Inflammatory macrophage treated with lipopolysaccharide for 1 hour (primary cell): Measurements from ENCODE around the gene APOO.

ENCODE experiments used
- DNase-seq, 2 donors: peaks; one replicate each; pipeline ENCODE4 v3.0.0-alpha.2; 2020 to 2022

APOO gene

DNA sequence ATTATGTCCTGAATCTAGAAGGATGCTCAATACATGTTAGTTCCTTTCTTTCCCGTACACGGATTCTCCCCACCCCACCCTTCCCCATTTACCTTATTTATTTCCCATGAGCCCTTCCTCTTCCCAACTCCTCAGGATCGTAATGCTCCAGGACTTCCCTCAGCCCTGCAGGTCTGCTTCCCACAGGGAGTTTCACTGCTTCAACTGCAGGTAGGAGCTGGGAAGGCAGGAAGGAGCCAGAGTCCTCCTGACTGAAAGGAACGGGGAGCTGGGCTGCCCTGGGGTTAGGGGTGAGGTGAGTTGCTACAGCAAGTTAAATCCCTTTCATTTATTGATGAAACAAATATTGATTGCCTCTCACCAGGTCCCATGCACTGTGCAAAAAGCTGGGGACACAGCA is 91.6 kb downstream of the APOO start:
- DNase-seq: no peak

DNA sequence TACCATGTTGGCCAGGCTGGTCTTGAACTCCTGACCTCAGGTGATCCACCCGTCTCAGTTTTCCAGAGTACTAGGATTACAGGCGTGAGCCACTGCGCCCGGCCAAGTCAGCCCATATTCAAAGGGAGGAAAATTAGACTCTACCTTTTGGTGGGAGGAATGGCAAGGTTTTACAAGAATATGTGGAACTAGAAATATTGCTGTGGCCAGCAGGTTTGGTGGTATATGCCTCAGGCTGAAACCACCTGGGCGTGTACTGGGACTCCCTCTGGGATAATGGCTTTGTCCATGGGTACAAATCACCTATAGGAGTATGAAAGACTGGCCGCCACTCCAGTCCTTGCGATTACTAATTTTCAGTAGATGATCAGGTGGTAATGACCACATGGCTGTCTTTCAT is 92.4 kb downstream of the APOO start:
- DNase-seq: no peak

DNA sequence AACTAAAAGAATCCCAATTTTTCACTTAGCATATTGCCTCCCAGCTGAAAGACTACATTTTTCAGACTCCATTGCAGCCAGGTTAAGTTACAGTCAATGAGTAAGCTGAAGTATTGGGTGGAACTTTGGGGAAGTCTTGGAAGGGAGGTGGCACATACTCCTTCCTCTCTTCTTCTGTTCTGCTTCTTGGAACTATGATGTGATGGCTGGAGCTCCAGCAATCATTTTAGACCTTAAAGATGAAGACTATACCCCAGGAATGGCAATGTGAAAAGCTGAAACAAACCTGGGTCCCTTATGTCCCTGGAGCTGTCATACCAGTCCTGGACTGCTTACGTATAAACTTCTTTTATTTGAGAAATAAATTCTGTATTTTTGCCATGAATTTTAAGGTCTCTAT is 93.9 kb downstream of the APOO start:
- no peak for DNase-seq

DNA sequence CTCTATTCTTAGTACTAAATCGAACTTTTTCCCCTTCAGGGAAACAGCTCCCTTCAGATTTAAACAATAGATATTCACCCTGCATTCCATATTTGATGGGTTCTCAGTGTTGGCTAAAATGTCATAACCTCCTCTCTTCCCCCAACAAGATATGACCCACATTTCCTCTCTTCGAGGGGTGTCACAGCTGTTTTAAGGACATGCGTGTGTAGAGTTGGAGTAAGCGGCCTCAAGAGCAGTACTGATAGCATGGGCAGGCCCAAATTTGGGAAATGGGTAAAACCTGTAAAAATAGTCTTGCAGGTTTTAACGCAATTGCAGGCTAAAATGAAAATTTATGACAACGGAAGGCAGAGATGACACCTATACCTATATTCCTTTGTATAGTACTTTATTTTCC is 96.1 kb downstream of the APOO start:
- DNase-seq: no peak

DNA sequence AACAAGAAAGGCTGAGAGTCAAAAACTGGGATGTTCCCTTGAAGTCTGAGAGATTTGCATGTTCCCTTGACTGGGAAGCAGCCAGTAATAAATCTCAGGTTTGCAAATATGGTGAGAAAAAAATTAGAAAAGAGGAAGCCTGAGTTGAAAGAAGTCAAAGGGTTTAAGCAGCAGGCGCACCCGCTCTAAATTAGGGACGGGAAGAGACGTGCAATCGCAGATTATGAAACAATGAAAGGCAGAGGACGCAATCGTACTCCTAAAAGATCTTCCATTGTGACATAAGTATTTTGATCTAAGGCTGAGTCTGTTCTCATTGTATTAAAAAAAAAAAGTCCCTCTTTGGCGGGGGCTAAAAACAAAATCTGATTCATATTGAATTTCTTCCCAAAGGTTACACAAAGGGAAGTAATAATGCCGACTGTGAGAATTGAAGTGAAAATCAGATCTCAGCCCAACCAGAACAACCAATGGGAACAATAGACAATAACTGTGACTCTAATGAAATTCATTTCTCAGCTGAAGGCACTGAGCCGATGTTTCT is 96.6 kb downstream of the APOO start:
- peak; percentile 85 to 93 for DNase-seq

DNA sequence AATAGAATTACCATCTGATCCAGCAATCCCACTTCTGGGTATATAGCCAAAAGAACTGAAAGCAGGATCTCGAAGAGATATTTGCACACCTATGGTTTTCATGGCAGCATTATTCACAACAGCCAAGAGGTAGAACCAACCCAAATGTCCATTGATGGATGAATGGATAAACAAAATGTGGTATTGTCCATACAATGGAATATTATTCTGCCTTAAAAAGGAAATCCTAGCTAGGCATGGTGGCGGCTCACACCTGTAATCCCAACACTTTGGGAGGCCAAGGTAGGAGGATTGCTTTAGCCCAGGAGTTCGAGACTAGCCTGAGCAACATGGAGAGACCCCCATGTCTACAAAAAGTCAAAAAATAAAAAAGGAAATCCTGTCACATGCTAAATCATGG is 97.5 kb downstream of the APOO start:
- DNase-seq: no peak

DNA sequence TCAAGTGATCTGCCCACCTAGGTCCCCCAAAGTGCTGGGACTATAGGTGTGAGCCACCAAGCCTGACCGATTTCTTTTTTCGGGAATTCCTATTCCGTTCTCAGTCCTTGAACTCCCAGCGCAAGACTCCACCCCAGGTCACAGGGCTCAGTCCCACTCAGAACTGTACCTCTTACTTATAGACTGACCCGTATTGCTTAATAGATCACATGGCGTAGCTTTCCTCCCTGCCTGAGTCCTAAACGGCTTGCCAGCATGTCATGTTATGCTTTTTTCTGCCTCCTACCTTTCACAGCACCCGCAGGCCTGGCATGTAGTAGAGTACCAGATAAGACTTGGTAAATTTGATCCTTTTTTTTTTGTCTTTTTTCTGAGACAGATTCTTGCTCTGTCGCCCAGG is 102.3 kb downstream of the APOO start:
- peak; percentile 58 to 86 for DNase-seq

DNA sequence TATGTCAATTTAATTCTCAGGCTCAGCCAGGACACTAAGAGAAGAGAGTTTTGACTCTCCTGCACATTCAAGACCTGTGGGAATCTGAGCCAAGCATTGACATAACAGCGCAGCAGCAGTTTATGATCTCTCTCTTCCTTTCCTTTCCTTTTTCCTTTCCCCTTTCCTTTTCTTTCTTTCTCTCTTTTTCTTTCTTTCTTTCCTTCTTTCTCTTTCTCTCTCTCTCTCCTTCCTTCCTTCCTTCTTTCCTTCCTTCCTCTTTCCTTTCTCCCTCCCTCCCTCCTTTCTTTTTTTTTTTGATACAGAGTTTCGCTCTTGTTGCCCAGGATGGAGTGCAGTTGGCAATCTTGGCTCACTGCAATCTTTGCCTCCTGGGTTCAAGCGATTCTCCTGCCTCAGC is 103.2 kb downstream of the APOO start:
- no peak for DNase-seq

DNA sequence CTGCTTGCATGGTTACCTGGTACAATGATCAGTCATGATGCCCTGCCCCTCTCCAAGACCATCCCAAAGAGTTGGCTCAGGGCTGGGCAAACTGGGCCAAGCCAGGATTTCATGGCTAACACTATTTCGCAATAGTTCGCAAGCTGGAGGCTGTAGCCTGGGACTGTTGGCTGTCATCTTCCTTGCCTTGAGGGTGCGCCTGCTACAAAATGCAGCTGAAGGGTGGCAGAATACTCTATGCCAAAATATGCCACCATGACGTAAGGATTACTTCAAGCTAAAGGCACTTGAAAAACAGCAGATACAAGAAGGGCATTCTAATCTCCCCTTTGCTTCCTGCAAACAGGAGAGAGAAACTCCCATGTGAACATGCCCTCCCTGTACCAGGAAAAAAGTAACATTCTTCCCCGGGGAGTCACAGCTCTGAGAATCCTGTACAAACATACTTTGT is 103.8 kb downstream of the APOO start:
- no peak for DNase-seq

DNA sequence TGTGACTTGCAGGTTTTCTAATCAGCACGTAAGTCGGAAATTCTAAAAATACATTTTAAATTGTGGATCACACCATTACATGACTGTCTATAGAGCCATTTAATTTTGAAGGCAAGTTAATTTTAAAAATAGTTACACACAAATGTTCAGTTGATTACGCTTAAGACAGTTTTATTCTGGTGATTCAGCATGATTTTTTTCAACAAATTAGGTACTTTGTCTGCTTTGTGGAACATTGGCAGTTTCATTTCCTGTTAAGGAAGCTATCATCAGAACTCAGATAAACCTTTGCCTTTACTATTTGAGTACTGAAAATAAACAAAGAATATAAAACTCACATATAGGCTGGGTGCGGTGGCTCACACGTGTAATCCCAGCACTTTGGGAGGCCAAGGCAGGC is 105.3 kb downstream of the APOO start:
- DNase-seq: peak in 1 of 2 donors; percentile 49

DNA sequence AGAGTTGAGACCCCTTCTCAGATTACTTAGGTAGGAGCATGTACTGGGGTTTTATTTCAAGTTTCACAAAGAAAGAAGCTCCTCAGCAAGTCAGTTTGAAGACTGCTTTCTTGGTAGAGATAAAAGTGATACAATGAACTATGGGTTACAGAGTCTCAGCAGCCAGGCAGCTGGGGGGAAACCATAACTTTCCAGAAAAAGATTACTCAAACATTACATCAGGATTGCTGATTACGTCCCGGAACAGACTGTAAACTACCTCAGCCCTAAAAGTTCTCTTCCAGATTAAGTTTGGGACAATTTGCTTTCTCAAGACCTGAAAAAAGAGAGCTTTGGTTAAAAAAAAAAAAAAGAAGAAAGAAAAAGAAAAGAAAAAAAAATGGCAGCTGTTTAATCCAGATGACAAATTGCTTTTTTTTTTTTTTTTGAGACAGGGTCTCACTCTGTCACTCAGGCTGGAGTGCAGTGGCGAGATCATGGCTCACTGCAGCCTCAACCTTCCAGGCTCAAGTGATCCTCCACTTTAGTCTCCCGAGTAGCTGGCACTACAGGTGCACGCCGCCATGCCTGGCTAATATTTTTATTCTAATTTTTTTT is 108.2 kb downstream of the APOO start:
- peak; percentile 44 to 74 for DNase-seq

DNA sequence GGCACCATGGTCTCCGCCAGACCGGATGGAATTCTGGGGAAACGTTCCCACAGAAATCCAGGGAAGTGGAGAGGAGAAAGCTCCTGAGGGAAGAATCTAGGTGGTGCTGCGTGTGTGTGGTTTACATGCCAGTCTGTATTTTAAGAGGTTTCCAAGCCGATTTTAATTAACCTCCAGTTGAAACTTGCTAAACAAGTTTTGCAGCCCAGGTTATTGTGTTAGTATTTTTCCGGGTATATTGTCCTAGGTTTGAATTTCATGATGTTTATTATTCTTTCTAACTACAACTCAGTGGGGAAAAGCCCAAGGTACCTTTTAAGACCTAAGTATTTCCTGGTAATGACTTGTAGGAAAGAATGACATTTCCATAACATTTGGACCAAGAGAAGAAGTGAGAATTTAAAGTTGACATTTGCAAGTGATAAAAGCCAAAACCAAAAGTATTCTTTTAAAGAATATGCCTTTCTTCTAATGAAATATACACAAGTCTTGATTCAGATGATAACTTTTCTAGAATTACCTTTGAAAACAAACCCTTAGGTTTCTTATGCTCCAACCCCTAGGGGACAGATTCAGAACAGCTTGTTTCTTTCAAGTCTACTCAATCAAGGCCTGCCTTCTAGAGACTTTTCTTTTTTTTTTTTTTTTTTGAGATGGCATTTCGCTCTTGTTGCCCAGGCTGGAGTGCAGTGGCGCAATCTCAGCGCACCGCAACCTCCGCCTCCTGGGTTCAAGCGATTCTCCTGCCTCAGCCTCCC is 110.2 kb downstream of the APOO start:
- DNase-seq: no peak

DNA sequence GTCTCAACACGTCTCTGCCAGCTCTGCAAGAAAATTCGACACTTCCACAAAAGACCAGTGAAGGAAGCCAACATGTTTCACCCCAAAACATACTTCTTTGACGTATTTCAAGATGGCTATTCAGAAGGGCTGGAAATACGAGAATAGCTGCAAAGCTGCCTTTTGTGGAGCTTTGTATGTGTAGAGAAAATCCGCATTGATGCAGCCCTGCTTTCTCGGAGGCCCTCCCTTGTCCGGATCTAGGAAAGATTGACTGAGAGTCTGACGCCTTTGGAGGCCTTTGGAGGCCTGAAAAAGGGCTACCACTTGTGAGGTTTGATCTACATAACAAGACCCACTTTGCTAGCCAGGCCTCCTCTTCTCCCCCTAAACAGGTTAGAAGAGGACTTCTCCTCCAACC is 112.5 kb downstream of the APOO start:
- no peak for DNase-seq

DNA sequence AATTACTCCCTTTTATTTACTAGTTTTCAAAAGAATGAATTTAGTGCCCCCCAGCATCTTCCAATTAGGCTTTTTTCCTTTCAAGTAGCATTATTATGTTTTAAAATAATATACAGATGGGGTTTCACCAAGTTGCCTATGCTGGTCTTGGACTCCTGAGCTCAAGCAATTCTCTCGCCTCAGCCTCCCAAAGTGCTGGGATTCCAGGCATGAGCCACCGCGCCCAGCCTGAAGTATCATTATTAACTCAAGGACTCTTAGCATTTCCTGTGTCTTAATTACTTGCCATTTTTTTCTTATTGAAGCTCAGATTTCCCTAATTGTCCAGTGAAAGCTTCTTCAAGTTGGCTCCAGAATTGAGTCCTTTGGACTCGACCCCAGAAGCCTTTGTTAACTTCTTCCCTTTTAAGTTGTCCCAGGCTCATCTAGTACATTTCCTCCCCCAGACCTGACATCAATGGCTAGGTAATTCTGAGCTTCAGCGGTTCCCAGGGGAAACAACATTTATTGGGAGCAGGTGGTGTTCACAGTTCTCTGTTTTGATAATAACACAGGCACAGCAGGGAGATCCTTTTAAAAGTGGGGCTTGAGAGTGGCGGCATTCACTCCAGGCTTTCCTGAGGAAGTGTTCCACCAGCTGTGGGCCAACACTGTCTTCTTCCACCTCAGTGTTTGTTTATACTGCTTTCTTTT is 114.7 kb downstream of the APOO start:
- no peak for DNase-seq

DNA sequence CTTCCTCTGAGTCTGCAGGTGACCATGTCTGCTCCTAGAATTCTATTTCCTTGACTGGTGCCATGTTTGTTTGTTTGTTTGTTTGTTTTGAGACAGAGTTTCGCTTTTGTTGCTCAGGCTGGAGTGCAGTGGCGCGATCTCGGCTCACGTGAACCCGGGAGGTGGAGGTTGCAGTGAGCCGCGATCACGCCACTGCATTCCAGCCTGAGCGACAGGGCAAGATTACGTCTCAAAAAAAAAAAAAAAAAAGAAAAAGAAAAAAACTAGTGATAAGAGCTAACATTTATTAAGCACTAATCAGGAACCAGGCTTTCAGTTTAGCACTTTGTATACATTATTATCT is 117.6 kb downstream of the APOO start:
- no peak for DNase-seq

DNA sequence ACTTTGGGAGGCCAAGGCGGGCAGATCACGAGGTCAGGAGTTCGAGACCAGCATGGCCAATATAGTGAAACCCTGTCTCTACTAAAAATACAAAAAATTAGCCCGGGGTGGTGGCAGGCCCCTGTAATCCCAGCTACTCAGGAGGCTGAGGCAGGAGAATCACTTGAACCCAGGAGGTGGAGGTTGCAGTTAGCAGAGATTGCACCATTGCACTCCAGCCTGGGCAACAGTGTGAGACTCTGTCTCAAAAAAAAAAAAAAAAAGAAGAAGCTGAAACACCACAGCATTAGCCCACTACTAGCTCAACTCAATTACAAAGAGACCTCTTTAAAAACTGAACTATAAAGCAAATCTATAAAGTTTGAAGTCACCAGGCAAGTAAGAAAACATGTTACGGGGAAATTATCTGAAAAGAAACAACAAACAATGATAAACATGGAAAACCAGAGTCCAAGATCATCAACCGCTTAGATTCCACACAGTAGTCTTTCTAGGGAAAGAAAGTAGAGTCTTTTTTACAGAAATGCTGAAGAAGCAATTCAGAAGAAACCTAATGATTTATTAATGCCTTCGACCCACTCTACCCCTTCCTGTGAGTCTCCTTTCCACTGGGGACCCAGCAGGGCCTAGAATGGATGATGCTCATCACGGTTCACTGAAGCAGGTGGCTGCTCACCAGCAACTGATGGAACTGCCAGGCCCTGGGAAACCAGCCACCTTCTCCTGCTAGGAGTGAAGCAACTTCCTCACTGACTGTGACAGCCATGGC is 118.2 kb downstream of the APOO start:
- DNase-seq: no peak

DNA sequence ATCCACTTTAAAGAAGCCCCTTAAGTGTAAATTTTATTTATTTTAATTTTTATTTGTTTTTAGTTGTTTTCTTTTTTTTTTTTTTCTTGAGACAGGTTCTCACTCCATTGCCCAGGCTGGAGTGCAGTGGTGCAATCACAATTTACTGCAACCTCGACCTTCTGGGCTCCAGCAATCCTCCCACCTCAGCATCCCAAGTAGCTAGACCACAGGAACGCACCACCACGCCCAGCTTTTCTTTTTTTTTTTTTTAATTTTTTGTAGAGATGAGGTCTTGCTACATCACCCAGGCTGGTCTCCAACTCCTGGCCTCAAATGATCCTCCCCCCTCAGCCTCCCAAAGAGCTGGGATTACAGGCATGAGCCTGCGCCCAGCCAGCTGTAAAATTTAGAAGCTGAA is 118.8 kb downstream of the APOO start:
- no peak for DNase-seq

DNA sequence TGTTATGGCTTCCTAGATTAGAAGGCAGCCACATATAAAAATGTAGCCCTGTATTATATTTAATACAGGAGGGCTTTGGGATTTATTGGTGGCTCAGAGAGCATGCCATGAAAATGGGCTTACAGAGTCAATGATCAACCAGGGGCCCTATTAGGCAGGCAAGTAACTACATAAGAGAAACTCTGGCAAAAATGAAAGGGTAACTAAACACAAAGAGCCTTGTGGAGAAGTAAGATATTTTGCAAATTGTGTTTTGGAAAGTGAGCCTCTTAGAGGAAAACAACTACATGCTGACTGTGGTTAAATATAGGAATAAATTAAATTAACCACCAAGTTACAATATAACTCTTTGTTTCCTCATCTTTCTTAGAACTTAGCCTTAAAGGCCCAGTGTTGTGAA is 119.2 kb downstream of the APOO start:
- DNase-seq: no peak

DNA sequence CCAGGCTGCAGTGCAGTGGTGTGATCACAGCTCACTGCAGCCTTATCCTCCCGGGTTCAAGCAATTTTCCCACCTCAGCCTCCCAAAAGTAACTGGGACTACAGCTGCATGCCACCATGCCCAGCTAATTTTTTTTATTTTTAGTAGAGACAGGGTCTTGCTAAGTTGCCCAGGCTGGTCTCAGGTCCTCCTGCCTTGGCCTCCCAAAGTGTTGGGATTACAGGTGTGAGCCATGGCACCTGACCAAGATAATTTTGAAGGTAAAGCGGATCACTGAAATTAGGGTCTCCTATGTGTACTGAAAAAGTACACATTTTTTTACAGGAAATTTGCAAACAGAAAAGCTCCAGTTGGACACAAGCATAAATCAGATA is 120.0 kb downstream of the APOO start:
- no peak for DNase-seq

DNA sequence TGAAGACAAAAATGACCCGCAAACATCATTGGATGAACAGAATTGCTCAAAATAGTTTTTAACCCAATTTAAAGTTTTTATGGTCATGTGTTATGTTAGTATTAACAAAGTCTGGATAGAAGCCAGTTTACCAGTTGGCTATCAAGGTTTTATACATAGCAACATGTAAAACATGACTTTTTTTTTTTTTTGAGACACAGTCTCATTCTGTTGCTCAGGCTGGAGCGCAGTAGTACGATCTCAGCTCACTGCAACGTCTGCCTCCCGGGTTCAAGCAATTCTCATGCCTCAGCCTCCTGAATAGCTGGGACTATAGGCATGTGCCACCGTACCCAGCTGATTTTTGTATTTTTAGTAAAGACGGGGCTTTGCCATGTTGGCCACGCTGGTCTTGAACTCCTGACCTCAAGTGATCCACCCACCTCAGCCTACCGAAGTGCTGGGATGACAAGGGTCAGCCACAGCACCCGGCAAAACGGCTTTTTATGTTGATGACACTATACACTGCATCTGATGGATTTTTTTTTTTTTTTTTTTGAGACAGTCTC is 121.4 kb downstream of the APOO start:
- peak in 1 of 2 donors; percentile 60 for DNase-seq

DNA sequence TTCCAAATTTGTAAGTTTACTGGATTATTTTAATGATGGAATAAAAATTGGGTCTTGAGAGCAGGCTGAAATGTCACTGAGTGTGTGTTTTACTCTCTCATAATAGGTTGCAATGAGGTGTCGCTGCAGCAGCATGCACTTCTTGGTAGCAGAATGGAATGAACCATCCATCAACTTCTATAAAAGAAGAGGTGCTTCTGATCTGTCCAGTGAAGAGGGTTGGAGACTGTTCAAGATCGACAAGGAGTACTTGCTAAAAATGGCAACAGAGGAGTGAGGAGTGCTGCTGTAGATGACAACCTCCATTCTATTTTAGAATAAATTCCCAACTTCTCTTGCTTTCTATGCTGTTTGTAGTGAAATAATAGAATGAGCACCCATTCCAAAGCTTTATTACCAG is 122.2 kb downstream of the APOO start:
- no peak for DNase-seq

DNA sequence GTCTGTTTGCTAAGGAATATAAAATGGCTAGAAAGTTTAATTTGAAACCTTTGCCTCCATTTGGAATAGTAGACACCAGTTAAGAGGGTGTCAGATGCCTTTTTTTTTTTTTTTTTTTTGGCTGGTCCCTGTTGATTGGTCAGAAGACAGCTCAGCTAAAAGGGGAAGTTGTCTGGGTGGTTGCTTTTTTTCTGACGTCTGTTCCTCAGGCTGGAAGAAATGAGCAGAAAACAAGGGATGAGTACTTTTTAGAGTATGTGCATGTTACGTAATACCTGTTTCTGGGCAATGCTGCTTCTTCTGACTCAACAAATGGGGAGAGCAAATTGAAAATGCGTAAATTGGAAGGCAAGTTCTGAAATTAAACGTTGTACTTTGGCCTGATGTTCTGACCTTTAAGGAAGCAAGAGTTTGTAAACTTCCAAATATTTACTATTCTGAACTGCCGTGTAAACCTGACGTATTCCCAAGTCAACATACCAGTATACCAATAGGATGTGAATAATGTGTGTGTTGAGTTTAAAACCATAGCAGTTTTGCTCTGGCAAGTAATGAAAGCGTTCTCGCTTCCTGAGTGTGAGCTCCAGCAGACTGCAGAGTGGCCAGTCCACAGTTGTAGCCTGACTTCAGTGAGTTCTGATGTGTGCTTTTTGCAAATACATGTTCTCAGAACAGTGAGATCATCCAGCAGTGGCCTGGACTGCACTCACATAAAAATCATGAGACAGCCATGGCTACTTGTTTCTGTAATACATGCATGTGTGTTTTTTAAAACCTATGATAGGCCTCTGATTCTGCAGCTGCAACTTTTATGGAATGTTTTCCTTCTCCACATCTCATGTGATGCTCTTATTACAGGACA is 123.0 kb downstream of the APOO start:
- DNase-seq: peak; percentile 63 to 64
